GM10248 (cell line): ENCODE results near the gene GRM8.

Source experiments
- CTCF ChIA-PET: fragments of 300-600 bp; sonication (Branson Sonifier 250); formaldehyde crosslinking; extraction: SDS; loops from one replicate; lab custom pipeline; 2021; ENCODE audit warnings: antibody characterized with exemption; lab: Yijun Ruan, JAX
- POLR2A ChIA-PET: fragments of 350-650 bp; sonication (Branson Sonifier 250); formaldehyde crosslinking; extraction: SDS; loops from one replicate; lab custom pipeline; 2020; ENCODE audit warnings: antibody characterized with exemption; lab: Yijun Ruan, JAX
- DNase-seq: peaks from one replicate; pipeline ENCODE4 v3.0.0; 2012; ENCODE audit errors: extremely low spot score
- CTCF ChIP-seq: IDR thresholded peaks from 2 replicates; pipeline ENCODE4 v1.5.1; 2012; ENCODE audit warnings: mild to moderate bottlenecking, low read depth; ENCODE audit errors: extremely low read depth, missing control alignments, control extremely low read depth

Gene GRM8

DNA sequence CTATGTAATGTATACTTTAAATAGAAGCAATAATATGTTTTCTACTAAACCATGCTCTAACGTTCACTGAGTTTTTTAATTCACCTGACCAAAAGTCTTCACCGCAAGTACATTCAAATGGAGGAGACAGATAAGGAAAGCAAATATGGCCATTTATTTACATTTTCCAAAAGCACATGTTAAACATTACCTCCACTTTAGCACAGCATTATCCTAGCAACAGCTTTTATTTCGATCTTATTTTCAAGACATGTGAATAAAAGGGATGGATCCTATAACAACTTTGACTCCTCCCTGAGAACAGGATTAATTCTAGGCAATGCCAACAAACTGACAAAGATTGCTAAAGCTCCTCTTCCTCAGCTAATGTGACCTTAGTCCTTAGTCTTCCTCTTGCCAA, 11.5 kb upstream of the GRM8 start:
- POLR2A ChIA-PET = no interaction called here
- no peak for TF ChIP-seq CTCF
- DNase-seq = no peak
- CTCF ChIA-PET = interaction anchor here (0.8 to 1.9 kb wide), 2 partner anchors 10 to 18 kb away, joined by 3 to 7 read pairs; no protein-coding TSS in a partner anchor

DNA sequence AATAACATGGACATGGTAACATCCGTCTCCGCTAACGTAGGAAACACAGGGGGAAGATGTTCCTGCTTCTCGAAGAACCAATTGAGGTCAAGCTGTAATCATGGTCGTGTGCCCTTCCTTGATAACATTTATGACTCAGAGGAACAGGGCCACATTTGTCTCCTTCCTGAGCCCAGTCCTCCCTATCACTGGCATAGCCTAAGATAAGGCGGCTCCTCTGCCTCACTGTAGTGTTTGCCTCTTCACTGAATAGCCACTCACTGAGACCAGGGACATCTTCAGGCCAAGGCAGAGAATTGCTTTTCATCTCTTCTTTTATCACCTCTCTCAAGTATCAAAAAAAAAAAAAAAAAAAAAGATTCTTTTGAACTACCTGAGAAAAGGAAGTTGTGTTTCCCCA, 5.4 kb upstream of the GRM8 start:
- no peak for TF ChIP-seq CTCF
- DNase-seq = no peak
- POLR2A ChIA-PET = no interaction called here
- CTCF ChIA-PET = interaction anchor here (0.8 to 1.1 kb wide), 3 partner anchors 11 to 13 kb away, joined by 3 read pairs; no protein-coding TSS in a partner anchor

- ChIA-PET CTCF (interaction anchor here (1.0 kb wide), 1 partner anchor 11 kb away, joined by 3 read pairs; no protein-coding TSS in a partner anchor), POLR2A (no interaction called here)
- TF ChIP-seq CTCF = no peak
- DNase-seq = no peak
Measured at GRCh38 chr7:127257086-127257485, 4.3 kb upstream of the GRM8 start.

DNA sequence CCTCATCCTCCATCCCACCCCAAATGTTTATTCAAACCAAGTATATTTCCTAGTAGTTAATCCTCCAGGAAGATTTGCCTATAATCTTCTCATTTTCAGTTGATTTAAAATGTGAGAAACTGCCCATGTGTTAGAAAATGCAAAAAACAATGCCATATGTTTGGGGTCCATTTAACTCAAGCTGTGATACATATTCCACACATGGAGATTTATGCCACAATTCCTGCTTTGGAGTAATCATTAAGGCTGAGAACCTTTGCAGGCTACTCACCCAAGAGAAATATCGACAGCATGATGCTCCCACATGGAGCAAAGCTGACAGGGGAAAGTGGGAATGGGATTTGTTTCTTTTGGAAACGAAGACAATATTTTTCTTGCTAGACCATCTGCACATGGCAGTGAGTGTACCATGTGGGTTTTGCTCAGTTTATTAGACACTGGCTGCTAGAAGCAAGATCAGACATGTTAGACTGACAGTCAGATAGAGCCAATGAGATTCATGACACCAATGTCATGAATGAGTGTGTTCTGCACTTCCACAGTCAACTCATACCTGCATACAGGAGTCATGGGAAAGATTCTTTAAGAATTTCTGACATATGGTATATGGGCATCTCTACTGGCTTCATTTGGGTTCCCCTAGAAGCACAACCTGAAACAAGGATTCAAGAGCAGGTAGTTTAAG, 3.4 kb upstream of the GRM8 start:
- DNase-seq = no peak
- CTCF ChIA-PET = no interaction called here
- POLR2A ChIA-PET = no interaction called here
- no peak for TF ChIP-seq CTCF

GRCh38 chr7:127254163-127254684, 1.5 kb upstream of the GRM8 start:
- POLR2A ChIA-PET = no interaction called here
- no peak for TF ChIP-seq CTCF
- CTCF ChIA-PET = interaction anchor here (0.7 to 4.5 kb wide), 16 partner anchors 9 to 1015 kb away, joined by 3 to 26 read pairs (median 5); no protein-coding TSS in a partner anchor

GRCh38 chr7:127253281-127254162, 781 bp upstream of the GRM8 start:
- POLR2A ChIA-PET = no interaction called here

More at GRCh38 chr7:127254163-127254684, 1.5 kb upstream of the GRM8 start:
- no peak for DNase-seq

More at GRCh38 chr7:127253281-127254162, 781 bp upstream of the GRM8 start:
- DNase-seq = peak; percentile 77
- peak; percentile 93 for TF ChIP-seq CTCF
- CTCF ChIA-PET = interaction anchor here (0.6 to 4.5 kb wide), 19 partner anchors 8 to 1014 kb away, joined by 3 to 26 read pairs (median 4); no protein-coding TSS in a partner anchor
